ENCODE data around the gene VGLL3. TPM values are rescaled to one million over a fixed set of nuclear protein-coding genes. Genes with fewer than 3 reads are reported as not detected.
A peak's percentile ranks its signal among the peaks of the same experiment; 100 is the strongest.

Gene VGLL3, protein sequence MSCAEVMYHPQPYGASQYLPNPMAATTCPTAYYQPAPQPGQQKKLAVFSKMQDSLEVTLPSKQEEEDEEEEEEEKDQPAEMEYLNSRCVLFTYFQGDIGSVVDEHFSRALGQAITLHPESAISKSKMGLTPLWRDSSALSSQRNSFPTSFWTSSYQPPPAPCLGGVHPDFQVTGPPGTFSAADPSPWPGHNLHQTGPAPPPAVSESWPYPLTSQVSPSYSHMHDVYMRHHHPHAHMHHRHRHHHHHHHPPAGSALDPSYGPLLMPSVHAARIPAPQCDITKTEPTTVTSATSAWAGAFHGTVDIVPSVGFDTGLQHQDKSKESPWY
- 0.06 TPM for polyA plus RNA-seq (2012; ENCODE audit: insufficient read depth, insufficient read length, low read depth)

DNA sequence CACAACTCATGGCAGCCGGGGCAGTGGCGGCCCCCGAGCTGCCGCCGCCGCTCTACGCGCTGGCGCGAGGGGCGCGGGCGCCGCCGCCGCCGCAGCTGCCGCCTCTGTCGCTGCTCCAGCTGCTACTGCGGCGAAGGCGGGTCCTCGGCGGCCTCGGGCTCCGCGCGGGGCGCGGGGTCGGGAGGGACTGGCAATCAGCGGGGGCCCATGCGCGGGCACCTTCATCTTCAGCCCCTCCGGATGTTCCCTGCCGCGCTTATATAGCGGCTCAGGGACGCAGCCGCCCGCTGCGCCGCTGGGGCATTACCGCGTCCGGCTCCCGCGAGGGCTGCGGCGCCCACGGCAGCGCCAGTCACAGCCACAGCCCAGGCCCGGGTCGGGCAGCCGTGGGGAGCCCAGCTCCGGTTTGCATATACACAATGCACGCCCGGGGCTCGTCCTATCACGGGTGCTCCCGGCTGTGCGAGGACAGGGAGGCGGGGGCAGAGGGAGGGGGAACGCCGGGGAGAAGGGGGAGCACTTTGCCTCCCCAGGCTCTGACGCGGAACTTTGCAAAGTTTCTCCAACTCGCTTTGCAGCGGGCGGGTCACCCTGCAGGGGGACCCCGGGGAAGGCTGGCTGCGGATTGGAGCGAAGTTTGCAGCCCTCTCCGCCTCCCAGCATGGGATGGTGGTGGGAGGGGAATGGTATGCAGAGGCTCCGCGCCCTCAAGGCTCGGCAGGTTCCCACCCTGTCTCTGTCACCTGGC, at the start of gene VGLL3:
Gene VGLL3, minus strand, starts transcription at position 416 of the 748 bp plus-strand sequence. Its CDS starts 406 bp downstream, at position 10.
- DNase-seq, result peak; percentile 29
- H3K4me1 ChIP-seq, result no peaks in the 10 kb centered on the region
- H3K27me3 ChIP-seq, result peaks cover 70% of the 10 kb centered on the region
- TF ChIP-seq, protein P1, sequence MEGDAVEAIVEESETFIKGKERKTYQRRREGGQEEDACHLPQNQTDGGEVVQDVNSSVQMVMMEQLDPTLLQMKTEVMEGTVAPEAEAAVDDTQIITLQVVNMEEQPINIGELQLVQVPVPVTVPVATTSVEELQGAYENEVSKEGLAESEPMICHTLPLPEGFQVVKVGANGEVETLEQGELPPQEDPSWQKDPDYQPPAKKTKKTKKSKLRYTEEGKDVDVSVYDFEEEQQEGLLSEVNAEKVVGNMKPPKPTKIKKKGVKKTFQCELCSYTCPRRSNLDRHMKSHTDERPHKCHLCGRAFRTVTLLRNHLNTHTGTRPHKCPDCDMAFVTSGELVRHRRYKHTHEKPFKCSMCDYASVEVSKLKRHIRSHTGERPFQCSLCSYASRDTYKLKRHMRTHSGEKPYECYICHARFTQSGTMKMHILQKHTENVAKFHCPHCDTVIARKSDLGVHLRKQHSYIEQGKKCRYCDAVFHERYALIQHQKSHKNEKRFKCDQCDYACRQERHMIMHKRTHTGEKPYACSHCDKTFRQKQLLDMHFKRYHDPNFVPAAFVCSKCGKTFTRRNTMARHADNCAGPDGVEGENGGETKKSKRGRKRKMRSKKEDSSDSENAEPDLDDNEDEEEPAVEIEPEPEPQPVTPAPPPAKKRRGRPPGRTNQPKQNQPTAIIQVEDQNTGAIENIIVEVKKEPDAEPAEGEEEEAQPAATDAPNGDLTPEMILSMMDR (IDR thresholded peaks at IDR 0.05; ENCODE audit: low read depth, low read length), result no peak
- H3K9me3 ChIP-seq, result no peaks in the 10 kb centered on the region
- H3K36me3 ChIP-seq, result no peaks in the 10 kb centered on the region
- peak within 1 kb of the TSS; percentile 46 for H3K4me3 ChIP-seq (ENCODE audit: low read depth, low read length)

DNA sequence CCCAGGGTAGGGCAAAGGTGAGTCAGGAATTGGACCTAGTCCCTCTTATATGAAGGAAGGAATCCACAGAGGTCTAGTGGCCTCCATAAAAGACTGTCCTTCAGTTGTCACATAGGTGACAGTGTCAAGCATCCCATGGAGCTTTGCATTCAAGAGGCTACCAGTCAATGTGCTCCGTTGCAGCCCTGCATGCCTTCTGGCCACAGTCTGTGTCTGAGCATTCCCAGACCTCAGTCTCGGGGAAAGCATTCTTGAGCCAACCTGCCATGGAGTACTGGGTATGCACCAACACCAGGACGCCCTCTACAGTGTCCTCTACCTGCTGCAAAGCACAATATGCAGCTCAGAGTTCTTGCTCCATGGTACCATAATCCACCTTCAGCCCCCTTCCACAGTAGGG, 46.7 kb upstream of the VGLL3 start:
- Histone ChIP-seq H3K9me3 (no peaks in the 10 kb centered on the region), H3K4me1 (no peaks in the 10 kb centered on the region), H3K4me3 (ENCODE audit: low read depth, low read length) (no peak overlapping the region), H3K36me3 (no peaks in the 10 kb centered on the region), H3K27me3 (no peaks in the 10 kb centered on the region)
- TF ChIP-seq, protein P1 (IDR thresholded peaks at IDR 0.05; ENCODE audit: low read depth, low read length), result no peak
- DNase-seq, result no peak

DNA sequence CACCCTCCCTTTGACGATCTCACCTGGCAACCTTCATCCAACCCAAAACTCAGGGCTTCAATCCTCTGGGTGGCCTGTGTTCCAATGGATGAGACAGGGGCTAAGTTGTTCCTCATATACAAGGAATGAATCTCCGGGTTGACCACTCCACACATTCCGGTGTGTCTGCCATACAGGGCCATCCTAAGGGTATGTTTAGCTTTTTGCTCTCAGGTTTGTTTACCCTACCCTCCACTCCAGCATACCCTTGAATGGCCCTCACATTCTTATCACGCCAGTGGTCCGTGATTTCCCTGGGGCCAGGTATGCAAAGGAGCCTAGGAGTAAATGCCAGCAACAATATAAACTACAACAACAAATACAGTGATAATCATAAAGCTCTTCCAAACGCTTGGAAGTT, 45.7 kb upstream of the VGLL3 start:
- Histone ChIP-seq H3K27me3 (no peaks in the 10 kb centered on the region), H3K4me1 (no peaks in the 10 kb centered on the region), H3K36me3 (no peaks in the 10 kb centered on the region), H3K4me3 (ENCODE audit: low read depth, low read length) (no peak overlapping the region), H3K9me3 (no peaks in the 10 kb centered on the region)
- DNase-seq, result no peak
- TF ChIP-seq, protein P1 (IDR thresholded peaks at IDR 0.05; ENCODE audit: low read depth, low read length), result no peak

DNA sequence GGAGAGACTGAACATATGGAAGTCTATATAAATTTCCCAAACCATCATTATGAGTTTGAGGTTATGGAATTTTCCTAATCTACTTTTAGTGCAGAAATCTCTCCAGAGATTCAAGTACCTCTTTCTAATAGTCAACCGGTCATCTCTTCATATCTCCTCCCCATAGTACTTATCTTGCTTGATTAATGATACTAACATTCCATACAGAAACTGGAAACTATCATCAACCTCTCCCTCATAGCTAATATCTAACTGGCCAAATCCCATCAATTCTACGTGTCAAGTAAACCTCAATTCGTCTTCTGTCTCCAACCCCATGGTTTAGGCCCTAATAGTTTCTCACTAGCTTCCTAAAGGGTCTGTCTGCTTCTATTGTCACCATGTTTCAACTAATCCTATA, 44.4 kb upstream of the VGLL3 start:
- Histone ChIP-seq H3K4me3 (ENCODE audit: low read depth, low read length) (no peak overlapping the region), H3K4me1 (no peaks in the 10 kb centered on the region), H3K27me3 (no peaks in the 10 kb centered on the region), H3K36me3 (no peaks in the 10 kb centered on the region), H3K9me3 (no peaks in the 10 kb centered on the region)
- TF ChIP-seq, protein P1 (IDR thresholded peaks at IDR 0.05; ENCODE audit: low read depth, low read length), result no peak
- DNase-seq, result no peak

DNA sequence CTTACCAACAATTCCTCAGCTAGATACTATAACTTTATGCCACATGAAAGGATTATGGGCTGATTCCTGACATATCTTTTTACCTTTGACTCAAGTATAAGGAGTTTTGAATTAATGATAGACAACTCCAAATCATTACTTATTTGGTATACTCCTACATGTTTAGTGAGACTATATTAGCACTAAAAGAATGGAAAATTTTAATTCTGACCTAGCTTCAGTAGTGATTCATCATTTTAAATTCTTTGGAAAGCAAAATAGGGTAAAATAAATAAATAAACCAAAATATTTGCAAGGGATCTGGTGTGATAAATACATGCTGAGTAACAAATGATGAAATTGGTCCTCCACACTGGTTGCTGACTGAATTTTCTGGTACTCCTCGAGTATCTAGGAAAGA, 42.3 kb upstream of the VGLL3 start:
- Histone ChIP-seq H3K27me3 (no peaks in the 10 kb centered on the region), H3K36me3 (no peaks in the 10 kb centered on the region), H3K4me1 (no peaks in the 10 kb centered on the region), H3K4me3 (ENCODE audit: low read depth, low read length) (no peak overlapping the region), H3K9me3 (no peaks in the 10 kb centered on the region)
- DNase-seq, result no peak
- TF ChIP-seq, protein P1 (IDR thresholded peaks at IDR 0.05; ENCODE audit: low read depth, low read length), result no peak

All from BE2C (cell line).